AG04450 (cell line): ENCODE data around the gene RIMOC1. TPM values are rescaled to one million over a fixed set of nuclear protein-coding genes. Genes with fewer than 3 reads are reported as not detected.

Source experiments
- CTCF ChIA-PET: fragments of 300-600, 350-600 bp; formaldehyde crosslinking; extraction: SDS; loops from one replicate; lab custom pipeline; 2022; ENCODE audit warnings: antibody characterized with exemption, inconsistent platforms; lab: Charles Lee
- POLR2A ChIA-PET: fragments of 350-600 bp; formaldehyde crosslinking; extraction: SDS; loops from one replicate; lab custom pipeline; 2021; ENCODE audit warnings: antibody characterized with exemption, inconsistent platforms; lab: Yijun Ruan, JAX
- DNase-seq: peaks from one replicate; pipeline ENCODE4 v3.0.0-alpha.2; 2011; ENCODE audit warnings: low read depth, low spot score
- H3K27ac ChIP-seq: one replicate; pipeline ENCODE4 v1.5.1; 2012; ENCODE audit warnings: low read depth, low read length, control low read depth
- H3K27me3 ChIP-seq: one replicate; pipeline ENCODE4 v1.6.0; 2012; ENCODE audit warnings: low read length; ENCODE audit not compliant: control insufficient read depth, insufficient read depth
- H3K4me3 ChIP-seq: 2 replicates; pipeline ENCODE4 v1.5.1; 2011; ENCODE audit warnings: mild to moderate bottlenecking, low read depth, low read length, control low read depth
- H3K9me3 ChIP-seq: 2 replicates; pipeline ENCODE4 v1.5.1; 2012; ENCODE audit warnings: low read length; ENCODE audit not compliant: control insufficient read depth, insufficient read depth
- CTCF ChIP-seq: IDR thresholded peaks from 2 replicates; pipeline ENCODE4 v1.5.1; 2011; ENCODE audit warnings: low read depth, low read length, control low read depth, inconsistent platforms
- polyA minus RNA-seq: library from RNA; depleted of rRNA, polyadenylated mRNA; stranded (reverse); fragments of >200 nt; gene quantifications from 2 replicates; pipeline ENCODE4 v1.2.3, GENCODE V29; 2011; rRNA and poly(A)+ RNA removed
- polyA plus RNA-seq: library from polyadenylated mRNA; depleted of rRNA; stranded (reverse); fragments of >200 nt; gene quantifications from 2 replicates; pipeline ENCODE4 v1.2.3, GENCODE V29; 2011; rRNA removed

RIMOC1 gene
- polyA plus RNA-seq (26.8 and 43.1 TPM in 2 replicates), polyA minus RNA-seq (15.1 and 29.8 TPM in 2 replicates)

- no peaks in the 10 kb centered on the region; the same call in 1 of the 2 replicates for H3K9me3 ChIP-seq
- ChIA-PET CTCF (interaction anchor here (0.6 to 1.7 kb wide), 4 partner anchors 21 to 1047 kb away, joined by 3 to 10 read pairs (median 4); partner anchors contain the start of gene FBXO4), POLR2A (interaction anchor here (0.8 to 2.1 kb wide), 4 partner anchors 21 to 208 kb away, joined by 3 to 15 read pairs (median 4); partner anchors contain the start of gene FBXO4)
- H3K4me3 ChIP-seq = peak within 1 kb of the TSS; percentile 95
- H3K27me3 ChIP-seq = no peaks in the 10 kb centered on the region
- DNase-seq = peak; percentile 99
- H3K27ac ChIP-seq = peak within 1 kb of the TSS; percentile 84
- TF ChIP-seq CTCF = no peak
Observed at GRCh38 chr5:41903892-41904799, at the start of gene RIMOC1. RIMOC1 (plus strand) TSS chr5:41904344; CDS start chr5:41904368, 24 bp downstream.

GRCh38 chr5:41856644-41857491, 47.3 kb upstream of the RIMOC1 start:
- peak; percentile 82 for TF ChIP-seq CTCF
- H3K27me3 ChIP-seq = no peaks in the 10 kb centered on the region
- ChIA-PET CTCF (interaction anchor here (0.6 to 9.2 kb wide), 30 partner anchors 9 to 1032 kb away, joined by 3 to 182 read pairs (median 5); partner anchors contain the start of gene RIMOC1), POLR2A (no interaction called here)
- no peak overlapping the region for H3K27ac ChIP-seq
- peak; percentile 45 for DNase-seq
- no peaks in the 10 kb centered on the region for H3K9me3 ChIP-seq
- no peak overlapping the region for H3K4me3 ChIP-seq

GRCh38 chr5:41857989-41858388, 46.2 kb upstream of the RIMOC1 start:
- Histone ChIP-seq H3K4me3 (no peak overlapping the region), H3K27me3 (no peaks in the 10 kb centered on the region), H3K9me3 (no peaks in the 10 kb centered on the region), H3K27ac (no peak overlapping the region)
- no peak for DNase-seq
- CTCF ChIA-PET = interaction anchor here (1.0 to 9.2 kb wide), 7 partner anchors 7 to 909 kb away, joined by 3 to 182 read pairs (median 9); no protein-coding TSS in a partner anchor
- TF ChIP-seq CTCF = no peak
- POLR2A ChIA-PET = no interaction called here

- DNase-seq = no peak
- H3K27me3 ChIP-seq = no peaks in the 10 kb centered on the region
- TF ChIP-seq CTCF = no peak
- ChIA-PET CTCF (interaction anchor here (1.0 to 9.2 kb wide), 6 partner anchors 9 to 198 kb away, joined by 3 to 182 read pairs (median 4); no protein-coding TSS in a partner anchor), POLR2A (no interaction called here)
- H3K9me3 ChIP-seq = no peaks in the 10 kb centered on the region
- H3K27ac ChIP-seq = no peak overlapping the region
- no peak overlapping the region for H3K4me3 ChIP-seq
Observed at GRCh38 chr5:41858890-41859289, 45.3 kb upstream of the RIMOC1 start.
